Measurements from ENCODE around the gene LIN28A.

GRCh38 chr1:26391450-26391849 is 19.2 kb upstream of the LIN28A start:
- TF ChIP-seq CTCF (IDR thresholded peaks at IDR 0.05 in 2 of 3, conservative IDR thresholded peaks at IDR 0.05 in 1 of 3; ENCODE audit: control insufficient read depth in 2 of 3, extremely low read depth in 1 of 3, insufficient read depth in 1 of 3, low read depth in 3 of 3, low read length in 3 of 3), result peak; percentile 47 to 62 (median 54)
- TF ChIP-seq REST (IDR thresholded peaks at IDR 0.05; ENCODE audit: low read depth, low read length), result no peak
- TF ChIP-seq EZH2 (IDR thresholded peaks at IDR 0.05; ENCODE audit: borderline replicate concordance, control insufficient read depth, low read depth, low read length), result no peak
- no peak for TF ChIP-seq FOS (IDR thresholded peaks at IDR 0.05; ENCODE audit: borderline replicate concordance, extremely low read depth, insufficient read length)
- TF ChIP-seq SIN3A (IDR thresholded peaks at IDR 0.05; ENCODE audit: low read depth, low read length), result no peak
- TF ChIP-seq ZBTB11 (CRISPR knock-in tag; IDR thresholded peaks at IDR 0.05), result no peak
- no peak for TF ChIP-seq PAX8 (IDR thresholded peaks at IDR 0.05)
